Measurements from ENCODE around the gene SERPINB12. TPM values are rescaled to one million over a fixed set of nuclear protein-coding genes. Genes with fewer than 3 reads are reported as not detected.

The SERPINB12 gene
- total RNA-seq, 1 donor from 2014 or later, result not detected

GRCh38 chr18:63588909-63589308 lies 46.7 kb downstream of the SERPINB12 start:
- DNase-seq (no peak), ATAC-seq (ENCODE audit: poor library complexity) (no peak)

GRCh38 chr18:63590373-63590772 lies 48.2 kb downstream of the SERPINB12 start:
- DNase-seq (no peak), ATAC-seq (ENCODE audit: poor library complexity) (no peak)
- intact Hi-C loops (cut with DNase I), result no loop called here

More at GRCh38 chr18:63588909-63589308, 46.7 kb downstream of the SERPINB12 start:
- intact Hi-C loops (cut with DNase I), result no loop called here

- ATAC-seq (ENCODE audit: poor library complexity) (no peak), DNase-seq (no peak)
- intact Hi-C loops (cut with DNase I), result no loop called here
Observed at GRCh38 chr18:63590966-63591695, 49.0 kb downstream of the SERPINB12 start.

- no peak for ATAC-seq (ENCODE audit: poor library complexity)
- no peak for DNase-seq
- intact Hi-C loops (cut with DNase I), result no loop called here
Observed at GRCh38 chr18:63591725-63592124, 49.6 kb downstream of the SERPINB12 start.

GRCh38 chr18:63592471-63592870 lies 50.3 kb downstream of the SERPINB12 start:
- ATAC-seq (ENCODE audit: poor library complexity) (no peak), DNase-seq (no peak)
- intact Hi-C loops (cut with DNase I), result no loop called here

- intact Hi-C loops (cut with DNase I), result no loop called here
- no peak for ATAC-seq (ENCODE audit: poor library complexity)
- DNase-seq, result no peak
Observed at GRCh38 chr18:63596964-63597363, 54.8 kb downstream of the SERPINB12 start.

GRCh38 chr18:63603355-63603754 lies 61.2 kb downstream of the SERPINB12 start:
- ATAC-seq (ENCODE audit: poor library complexity), result no peak
- intact Hi-C loops (cut with DNase I), result no loop called here
- no peak for DNase-seq

- no peak for ATAC-seq (ENCODE audit: poor library complexity)
Observed at GRCh38 chr18:63603772-63604171, 61.6 kb downstream of the SERPINB12 start.

GRCh38 chr18:63604791-63605567 lies 62.8 kb downstream of the SERPINB12 start:
- DNase-seq, result no peak
- intact Hi-C loops (cut with DNase I), result no loop called here
- ATAC-seq (ENCODE audit: poor library complexity), result no peak

More at GRCh38 chr18:63603772-63604171, 61.6 kb downstream of the SERPINB12 start:
- no peak for DNase-seq
- intact Hi-C loops (cut with DNase I), result no loop called here

- intact Hi-C loops (cut with DNase I), result no loop called here
- ATAC-seq (ENCODE audit: poor library complexity) (no peak), DNase-seq (no peak)
Observed at GRCh38 chr18:63606526-63606925, 64.4 kb downstream of the SERPINB12 start.

GRCh38 chr18:63613420-63613819 lies 71.3 kb downstream of the SERPINB12 start:
- intact Hi-C loops (cut with DNase I), result no loop called here

GRCh38 chr18:63617049-63617914 lies 75.1 kb downstream of the SERPINB12 start:
- no peak for DNase-seq
- ATAC-seq (ENCODE audit: poor library complexity), result no peak
- intact Hi-C loops (cut with DNase I), result no loop called here

More at GRCh38 chr18:63613420-63613819, 71.3 kb downstream of the SERPINB12 start:
- DNase-seq (no peak), ATAC-seq (ENCODE audit: poor library complexity) (no peak)

GRCh38 chr18:63617915-63618234 lies 75.7 kb downstream of the SERPINB12 start:
- no peak for ATAC-seq (ENCODE audit: poor library complexity)
- intact Hi-C loops (cut with DNase I), result no loop called here
- DNase-seq, result no peak

Other genes starting within 250 kb of the SERPINB12 start
- gene BCL2, start 222.6 kb upstream of the SERPINB12 start, total RNA-seq, result 9.0 TPM
- 29.2 TPM for gene KDSR, start 175.2 kb upstream of the SERPINB12 start, total RNA-seq
- 15.9 TPM for gene VPS4B, start 119.9 kb upstream of the SERPINB12 start, total RNA-seq
- gene SERPINB5, start 65.4 kb upstream of the SERPINB12 start, total RNA-seq, result not detected
- gene SERPINB13, start 45.0 kb downstream of the SERPINB12 start, total RNA-seq, result not detected
- not detected for gene SERPINB4, start 101.9 kb downstream of the SERPINB12 start, total RNA-seq
- gene SERPINB3, start 119.5 kb downstream of the SERPINB12 start, total RNA-seq, result not detected
- not detected for gene SERPINB11, start 160.6 kb downstream of the SERPINB12 start, total RNA-seq
- not detected for gene SERPINB7, start 233.0 kb downstream of the SERPINB12 start, total RNA-seq